Measurements from ENCODE around the gene ARL6.
A peak's percentile ranks its signal among the peaks of the same experiment; 100 is the strongest.

Gene ARL6

GRCh38 chr3:97764407-97765238, at the start of gene ARL6 (continued):
- TF ChIP-seq REST (tag by site-specific recombination; IDR thresholded peaks at IDR 0.05) (no peak), ZNF24 (tag by site-specific recombination; IDR thresholded peaks at IDR 0.05) (no peak), ZNF561 (tag by site-specific recombination; IDR thresholded peaks at IDR 0.05; ENCODE audit: borderline replicate concordance) (no peak), ZNF121 (tag by site-specific recombination; IDR thresholded peaks at IDR 0.05) (no peak), ZNF394 (tag by site-specific recombination; IDR thresholded peaks at IDR 0.05; ENCODE audit: borderline replicate concordance) (no peak), SCRT2 (tag by site-specific recombination; IDR thresholded peaks at IDR 0.05) (peak; percentile 87), HOXC10 (CRISPR knock-in tag; IDR thresholded peaks at IDR 0.05) (no peak), SETDB1 (IDR thresholded peaks at IDR 0.05; ENCODE audit: insufficient read length, low read length) (no peak), KLF8 (tag by site-specific recombination; IDR thresholded peaks at IDR 0.05) (peak; percentile 37; the same call in 1 of the 2 replicates), ZNF704 (tag by site-specific recombination; IDR thresholded peaks at IDR 0.05) (no peak), ZNF48 (tag by site-specific recombination; IDR thresholded peaks at IDR 0.05) (no peak), PBX3 (CRISPR knock-in tag; IDR thresholded peaks at IDR 0.05) (no peak), ZNF707 (tag by site-specific recombination; IDR thresholded peaks at IDR 0.05) (no peak), ZNF629 (tag by site-specific recombination; IDR thresholded peaks at IDR 0.05) (0 out of 2 replicates have a peak, but pooled peaks have one; percentile 10), ZNF148 (tag by site-specific recombination; IDR thresholded peaks at IDR 0.05; ENCODE audit: borderline replicate concordance) (no peak), ZNF529 (tag by site-specific recombination; IDR thresholded peaks at IDR 0.05; ENCODE audit: insufficient replicate concordance) (no peak), BCL11A (tag by site-specific recombination; IDR thresholded peaks at IDR 0.05; ENCODE audit: low read depth) (no peak), ZNF600 (tag by site-specific recombination; IDR thresholded peaks at IDR 0.05) (no peak; the same call in 1 of the 2 replicates), YY2 (tag by site-specific recombination; IDR thresholded peaks at IDR 0.05) (no peak), ZNF549 (tag by site-specific recombination; IDR thresholded peaks at IDR 0.05) (no peak), ZNF692 (tag by site-specific recombination; IDR thresholded peaks at IDR 0.05) (no peak), ZNF76 (tag by site-specific recombination; IDR thresholded peaks at IDR 0.05; ENCODE audit: borderline replicate concordance, low read depth) (peak; percentile 96), ZNF416 (tag by site-specific recombination; IDR thresholded peaks at IDR 0.05) (no peak), GFI1B (tag by site-specific recombination; IDR thresholded peaks at IDR 0.05) (no peak), ZNF530 (tag by site-specific recombination; IDR thresholded peaks at IDR 0.05; ENCODE audit: low read depth) (no peak), MEIS1 (CRISPR knock-in tag; IDR thresholded peaks at IDR 0.05; ENCODE audit: borderline replicate concordance) (no peak), ZNF548 (tag by site-specific recombination; IDR thresholded peaks at IDR 0.05) (no peak), ZNF791 (tag by site-specific recombination; IDR thresholded peaks at IDR 0.05) (no peak), ZNF211 (tag by site-specific recombination; IDR thresholded peaks at IDR 0.05; ENCODE audit: low read depth) (no peak)

Measured in HEK293 (cell line).